ENCODE measurements around the gene TRAF4.

The TRAF4 gene

DNA sequence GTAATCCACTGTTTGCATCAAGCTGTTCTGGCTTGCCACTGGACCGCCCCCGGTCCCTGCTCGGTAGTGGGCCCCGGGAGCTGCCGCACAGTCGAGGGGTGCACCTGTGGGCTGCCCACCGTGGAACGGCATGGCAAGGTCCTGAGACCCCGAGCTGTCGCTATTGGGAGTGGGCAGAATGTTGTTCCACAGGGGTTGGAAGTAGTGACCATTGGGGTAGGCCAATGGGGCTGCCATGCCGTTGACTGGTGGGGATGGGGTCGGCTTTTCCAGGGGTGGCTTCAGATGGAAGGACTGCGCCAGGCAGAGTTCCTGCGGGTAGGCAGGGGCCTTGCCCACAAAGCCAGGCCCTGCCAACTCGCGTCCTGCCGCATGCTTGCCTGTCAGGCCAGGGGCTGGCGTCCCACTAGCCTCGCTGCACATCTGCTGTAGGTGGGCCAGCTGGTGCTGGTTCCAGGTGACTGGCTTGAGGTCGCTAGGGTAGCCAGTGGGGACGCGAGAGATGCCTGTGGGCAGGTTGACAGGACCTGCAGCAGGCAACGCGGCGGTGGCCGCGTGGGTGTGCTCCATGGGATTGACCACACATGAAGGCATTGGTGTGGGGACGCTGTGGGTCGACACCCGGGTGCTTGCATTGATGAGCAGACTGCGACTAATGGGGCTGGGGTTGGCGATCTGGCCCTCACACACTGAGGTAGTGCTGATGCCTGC, 14.8 kb downstream of the TRAF4 start:
- TF ChIP-seq, protein P1, sequence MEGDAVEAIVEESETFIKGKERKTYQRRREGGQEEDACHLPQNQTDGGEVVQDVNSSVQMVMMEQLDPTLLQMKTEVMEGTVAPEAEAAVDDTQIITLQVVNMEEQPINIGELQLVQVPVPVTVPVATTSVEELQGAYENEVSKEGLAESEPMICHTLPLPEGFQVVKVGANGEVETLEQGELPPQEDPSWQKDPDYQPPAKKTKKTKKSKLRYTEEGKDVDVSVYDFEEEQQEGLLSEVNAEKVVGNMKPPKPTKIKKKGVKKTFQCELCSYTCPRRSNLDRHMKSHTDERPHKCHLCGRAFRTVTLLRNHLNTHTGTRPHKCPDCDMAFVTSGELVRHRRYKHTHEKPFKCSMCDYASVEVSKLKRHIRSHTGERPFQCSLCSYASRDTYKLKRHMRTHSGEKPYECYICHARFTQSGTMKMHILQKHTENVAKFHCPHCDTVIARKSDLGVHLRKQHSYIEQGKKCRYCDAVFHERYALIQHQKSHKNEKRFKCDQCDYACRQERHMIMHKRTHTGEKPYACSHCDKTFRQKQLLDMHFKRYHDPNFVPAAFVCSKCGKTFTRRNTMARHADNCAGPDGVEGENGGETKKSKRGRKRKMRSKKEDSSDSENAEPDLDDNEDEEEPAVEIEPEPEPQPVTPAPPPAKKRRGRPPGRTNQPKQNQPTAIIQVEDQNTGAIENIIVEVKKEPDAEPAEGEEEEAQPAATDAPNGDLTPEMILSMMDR (IDR thresholded peaks at IDR 0.05; ENCODE audit: extremely low read depth, missing control alignments), result no peak
- no peak for DNase-seq (ENCODE audit: low spot score)

DNA sequence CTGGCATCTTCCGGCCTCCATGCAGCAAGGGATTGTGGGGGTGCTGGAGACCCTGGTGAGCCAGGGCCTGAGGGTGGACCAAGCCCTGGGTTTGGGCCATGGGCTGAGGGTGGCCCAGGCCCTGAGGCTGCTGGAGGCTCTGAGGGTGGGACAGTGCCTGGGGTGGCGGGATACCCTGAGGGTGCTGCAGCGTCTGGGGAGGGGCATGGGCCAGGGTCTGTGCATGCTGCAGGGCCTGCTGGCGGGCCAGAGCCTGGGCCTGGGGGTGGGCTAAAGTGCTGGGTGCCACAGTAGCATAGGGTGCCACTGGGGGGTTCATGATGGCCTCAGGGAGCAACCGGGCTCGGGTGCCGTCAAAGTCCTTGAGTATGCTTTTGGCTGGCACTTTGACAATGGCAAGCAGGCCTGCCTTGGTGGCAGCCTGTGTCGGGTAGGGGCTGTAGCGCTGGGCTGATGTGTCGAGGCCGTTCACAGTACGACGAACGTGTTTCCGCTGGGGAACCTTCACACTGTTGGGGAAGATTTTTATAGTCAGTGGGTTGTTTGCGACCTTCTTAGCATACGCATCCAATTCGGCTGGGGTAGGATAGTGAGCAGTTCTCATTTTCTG, 15.6 kb downstream of the TRAF4 start:
- TF ChIP-seq, protein P1 (IDR thresholded peaks at IDR 0.05; ENCODE audit: extremely low read depth, missing control alignments), result no peak
- DNase-seq (ENCODE audit: low spot score), result no peak

DNA sequence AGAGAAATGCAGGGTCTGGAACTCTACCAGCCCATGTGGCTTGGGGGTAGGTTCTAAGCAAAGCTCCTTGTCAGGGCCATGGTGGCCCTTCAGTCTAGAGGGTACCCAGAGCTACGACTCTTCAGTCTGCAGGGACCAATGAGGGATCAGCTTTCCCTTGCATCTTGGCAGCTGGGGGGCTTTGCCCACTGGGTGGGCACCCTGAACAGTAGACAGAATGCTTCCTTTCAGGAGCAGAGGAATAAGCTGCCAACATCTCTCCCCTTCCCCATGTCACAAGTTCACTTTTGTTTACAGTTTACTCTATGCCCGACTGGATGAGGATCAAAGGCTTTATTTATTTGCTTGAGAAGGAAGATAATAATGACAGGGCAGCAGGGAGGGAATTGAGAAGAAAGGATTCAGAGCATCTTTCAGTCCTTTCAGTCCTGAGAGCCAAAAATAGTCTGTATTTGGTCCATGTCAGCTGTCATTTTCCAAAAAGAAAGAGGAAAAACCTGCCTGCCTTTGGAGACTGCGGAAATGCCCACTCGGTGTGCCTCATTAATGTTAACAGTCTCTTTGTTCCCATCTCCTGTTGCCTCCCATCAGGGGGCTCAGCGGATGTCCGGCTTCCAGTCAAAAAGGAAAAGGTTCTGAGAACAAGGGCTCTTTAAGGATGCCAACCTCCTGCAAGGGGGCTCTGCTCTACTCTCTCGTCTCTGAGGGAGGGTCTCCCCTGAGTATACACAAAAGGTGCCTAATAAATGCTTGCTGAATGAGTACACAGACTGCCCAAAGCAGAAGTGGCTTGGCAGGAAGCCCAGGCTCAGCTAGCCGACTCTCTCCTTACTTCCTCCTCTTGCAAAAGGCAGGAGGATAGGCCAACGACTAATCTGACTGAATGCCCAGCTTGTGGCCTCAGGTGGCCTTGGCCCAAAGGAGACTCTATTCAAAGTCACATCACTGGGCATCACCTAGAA, 17.1 kb downstream of the TRAF4 start:
- no peak for DNase-seq (ENCODE audit: low spot score)
- TF ChIP-seq, protein P1 (IDR thresholded peaks at IDR 0.05; ENCODE audit: extremely low read depth, missing control alignments), result no peak

DNA sequence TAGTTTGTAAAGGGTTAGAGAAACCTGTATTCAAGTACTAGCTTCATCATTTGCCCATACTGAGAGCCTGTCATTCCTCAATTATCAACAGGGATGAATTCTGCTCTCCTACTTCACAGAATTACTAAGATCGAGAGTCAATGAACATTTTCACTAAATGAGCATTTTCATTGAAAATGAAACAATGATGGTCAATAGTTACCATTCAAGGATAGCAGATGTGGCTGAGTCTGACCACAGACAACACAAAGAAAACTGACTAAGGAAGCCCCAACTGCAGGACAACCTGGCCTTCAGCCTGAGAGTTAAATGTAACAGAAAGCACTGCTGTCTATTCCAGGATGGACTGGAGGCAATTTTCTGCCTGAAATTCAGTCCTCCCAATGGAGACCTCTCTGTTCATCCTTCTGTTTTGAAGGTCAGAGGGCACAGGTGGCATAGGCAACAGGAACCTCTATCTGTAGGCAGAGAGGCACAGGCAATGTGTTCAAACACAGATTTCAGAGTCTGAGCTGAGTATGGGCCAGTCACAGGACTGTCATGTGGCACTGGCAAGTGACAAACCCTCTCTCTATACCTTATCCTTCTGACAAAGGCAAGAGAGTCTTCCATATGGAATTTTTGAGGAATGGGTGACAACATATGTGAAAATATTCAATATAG, 19.5 kb downstream of the TRAF4 start:
- TF ChIP-seq, protein P1 (IDR thresholded peaks at IDR 0.05; ENCODE audit: extremely low read depth, missing control alignments), result no peak
- peak; percentile 67 for DNase-seq (ENCODE audit: low spot score)

DNA sequence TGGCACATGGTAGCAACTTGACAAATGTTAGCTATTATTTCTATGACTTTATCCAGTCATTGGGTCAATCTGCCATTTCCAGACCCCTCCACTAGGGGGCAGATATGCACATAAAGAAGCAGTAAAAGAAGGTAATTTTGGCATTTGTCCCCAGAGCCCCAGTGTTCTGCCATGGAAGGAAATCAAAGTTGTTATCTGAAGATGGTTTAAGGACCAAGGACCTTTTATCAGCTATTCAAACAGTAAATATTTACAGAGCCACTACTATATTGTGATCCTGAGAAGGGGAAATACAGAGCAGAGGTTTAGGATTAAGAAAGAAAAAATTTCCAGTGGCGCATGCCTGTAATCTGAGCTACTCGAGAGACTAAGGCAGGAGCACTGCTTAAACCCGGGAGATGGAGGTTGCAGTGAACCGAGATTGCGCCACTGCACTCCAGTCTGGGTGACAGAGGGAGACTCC, 20.0 kb downstream of the TRAF4 start:
- peak; percentile 72 for DNase-seq (ENCODE audit: low spot score)
- TF ChIP-seq, protein P1 (IDR thresholded peaks at IDR 0.05; ENCODE audit: extremely low read depth, missing control alignments), result peak; percentile 47

DNA sequence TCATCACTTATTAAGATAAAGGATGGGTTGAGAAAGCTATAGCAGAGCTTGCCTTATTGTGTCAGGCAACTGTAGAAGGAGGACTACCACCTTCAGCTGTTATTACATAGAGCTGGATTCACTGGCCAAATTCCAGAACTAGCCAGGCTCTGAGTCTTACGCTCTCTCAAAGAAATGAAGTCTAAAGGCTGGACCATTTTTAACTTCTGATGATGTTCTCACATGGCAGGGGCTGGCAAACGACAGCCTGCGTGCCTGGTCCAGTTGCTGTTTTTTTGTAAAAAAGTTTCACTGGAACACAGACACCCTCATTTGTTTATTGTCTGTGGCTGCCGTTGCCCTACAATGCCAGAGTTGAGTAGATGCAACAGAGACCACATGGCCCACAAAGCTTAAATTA, 21.2 kb downstream of the TRAF4 start:
- DNase-seq (ENCODE audit: low spot score), result no peak

More for the DNA sequence above, 21.2 kb downstream of the TRAF4 start:
- TF ChIP-seq, protein P1 (IDR thresholded peaks at IDR 0.05; ENCODE audit: extremely low read depth, missing control alignments), result no peak
